Uterus (tissue), 2 donors: ENCODE measurements around the gene GAS1.

Experiments used
- CTCF ChIP-seq, 4 experiments: fragments of 200-600 bp in 2 of 4; fragments of 450-650 bp in 2 of 4; sonication (generic) in 2 of 4; IDR thresholded peaks; one replicate each; pipeline ENCODE4 v1.5.1; 2016 to 2019; ENCODE audit warnings: antibody characterized with exemption in 4 of 4, mild to moderate bottlenecking in 2 of 4, moderate library complexity in 1 of 4
- POLR2A ChIP-seq, 2 donors: fragments of 450-650 bp; IDR thresholded peaks; one replicate each; pipeline ENCODE4 v1.6.1; 2016; ENCODE audit warnings: antibody characterized with exemption in 2 of 2, mild to moderate bottlenecking in 1 of 2, moderate library complexity in 1 of 2

- TF ChIP-seq CTCF (IDR thresholded peaks at IDR 0.05) (no peak), POLR2A (IDR thresholded peaks at IDR 0.05) (no peak)
Observed at GRCh38 chr9:86924206-86924605, 23.1 kb downstream of the GAS1 start.
